OCI-LY7 (cell line): ENCODE measurements around the gene LSMEM2. TPM values are rescaled to one million over a fixed set of nuclear protein-coding genes. Genes with fewer than 3 reads are reported as not detected.
A peak's percentile ranks its signal among the peaks of the same experiment; 100 is the strongest.

Experiments
- BruUV-seq: library from RNA; stranded (reverse); fragments of 400-500 nt; replicated peaks from 2 replicates; lab custom pipeline; 2021; lab: Mats Ljungman, UMichigan
- CTCF ChIA-PET: fragments of 300-600 bp; sonication (Branson Sonifier 250); formaldehyde crosslinking; loops from one replicate; lab custom pipeline; 2022; ENCODE audit warnings: antibody characterized with exemption; ENCODE audit not compliant: unreplicated experiment; lab: Charles Lee
- POLR2A ChIA-PET: fragments of 300-600 bp; sonication (Branson Sonifier 250); formaldehyde crosslinking; loops from one replicate; lab custom pipeline; 2022; ENCODE audit warnings: antibody characterized with exemption; lab: Charles Lee
- DNase-seq: peaks from one replicate; pipeline ENCODE4 v3.0.0-alpha.2; 2015; ENCODE audit warnings: low spot score
- H2AFZ ChIP-seq: fragments of 200-600 bp; sonication (generic), shearing (Covaris generic); 2 replicates; pipeline ENCODE4 v1.6.1; 2014; ENCODE audit warnings: mild to moderate bottlenecking, antibody characterized with exemption, low read length, moderate library complexity
- H3K27ac ChIP-seq: fragments of 200-600 bp; sonication (generic); 2 replicates; pipeline ENCODE4 v1.5.1; 2014; ENCODE audit warnings: mixed run types, low read depth, mild to moderate bottlenecking, moderate library complexity, low read length, inconsistent platforms; ENCODE audit not compliant: poor library complexity, severe bottlenecking
- H3K36me3 ChIP-seq: fragments of 200-600 bp; sonication (generic); 2 replicates; pipeline ENCODE4 v1.6.1; 2014; ENCODE audit warnings: mild to moderate bottlenecking, antibody characterized with exemption, low read length, moderate library complexity, mixed read lengths; ENCODE audit not compliant: insufficient read depth
- H3K4me1 ChIP-seq: fragments of 200-600 bp; sonication (generic); 2 replicates; pipeline ENCODE4 v1.5.1; 2014; ENCODE audit warnings: mild to moderate bottlenecking, low read length; ENCODE audit not compliant: insufficient read depth, poor library complexity, severe bottlenecking
- H3K4me2 ChIP-seq: fragments of 200-600 bp; sonication (generic); 2 replicates; pipeline ENCODE4 v1.6.1; 2014; ENCODE audit warnings: mild to moderate bottlenecking, low read length
- H3K4me3 ChIP-seq: fragments of 200-600 bp; sonication (generic); 2 replicates; pipeline ENCODE4 v1.5.1; 2014; ENCODE audit warnings: mild to moderate bottlenecking, low read depth, low read length; ENCODE audit not compliant: poor library complexity, severe bottlenecking
- H3K79me2 ChIP-seq: fragments of 200-600 bp; sonication (generic); 2 replicates; pipeline ENCODE4 v1.6.1; 2016; ENCODE audit warnings: low read depth, mild to moderate bottlenecking, low read length, moderate library complexity, mixed read lengths; ENCODE audit not compliant: insufficient read depth
- H3K9me2 ChIP-seq: fragments of 200-600 bp; sonication (generic); 2 replicates; pipeline ENCODE4 v1.6.1; 2016; ENCODE audit warnings: mild to moderate bottlenecking, low read length, mixed read lengths; ENCODE audit not compliant: insufficient read depth
- H3K9me3 ChIP-seq: fragments of 200-600 bp; sonication (generic); 2 replicates; pipeline ENCODE4 v1.6.1; 2014; ENCODE audit warnings: mild to moderate bottlenecking, mixed run types, low read length, mixed read lengths
- H4K20me1 ChIP-seq: fragments of 200-600 bp; sonication (generic); 2 replicates; pipeline ENCODE4 v1.6.1; 2014; ENCODE audit warnings: mild to moderate bottlenecking, antibody characterized with exemption, low read length, moderate library complexity, mixed read lengths; ENCODE audit not compliant: insufficient read depth
- CTCF ChIP-seq: fragments of 200-600 bp; sonication (generic); conservative IDR thresholded peaks from 2 replicates; pipeline ENCODE4 v1.5.1; 2014; ENCODE audit warnings: mild to moderate bottlenecking, antibody characterized with exemption, low read length, moderate library complexity, mixed read lengths
- EZH2phosphoT487 ChIP-seq: fragments of 200-600 bp; sonication (generic); IDR thresholded peaks from 2 replicates; pipeline ENCODE4 v1.6.1; 2018; ENCODE audit warnings: low read depth, borderline replicate concordance, mild to moderate bottlenecking, mixed run types, antibody characterized with exemption, low read length, moderate library complexity, mixed read lengths
- intact Hi-C: fragments of 100-400 bp; cut with micrococcal nuclease; formaldehyde crosslinking; loops from one replicate; pipeline ENCODE4 v1.10.0; 2022; ENCODE audit not compliant: unreplicated experiment
- total RNA-seq, 2 experiments: library from RNA; depleted of rRNA in 1 of 2; stranded (reverse); fragments of >200 nt in 1 of 2; shearing (Covaris generic) in 1 of 2; gene quantifications; 2 replicates each; pipeline ENCODE4 v1.2.3, GENCODE V29; 2014 to 2022

Gene LSMEM2
- total RNA-seq, 2 experiments from 2014 or later: not detected

- peak overlapping the region; percentile 37 for H3K27ac ChIP-seq
- POLR2A ChIA-PET: interaction anchor here (1.0 to 1.8 kb wide), 2 partner anchors 14 to 16 kb away, joined by 5 to 6 read pairs; partner anchors contain the start of genes CYB561D2 and NPRL2
- no peak for DNase-seq
- peak overlapping the region; percentile 32 for H3K4me3 ChIP-seq
- H4K20me1 ChIP-seq: peaks cover 5% of the 10 kb centered on the region
- H3K4me2 ChIP-seq: peak overlapping the region; percentile 90
- CTCF ChIA-PET: no interaction called here
- TF ChIP-seq CTCF: no peak
- no peak for TF ChIP-seq EZH2phosphoT487
- H3K4me1 ChIP-seq: peaks cover 46% of the 10 kb centered on the region
- BruUV-seq: no TSS peak
- H3K79me2 ChIP-seq: peaks cover 50% of the 10 kb centered on the region
- no peaks in the 10 kb centered on the region for H3K9me3 ChIP-seq
- peaks cover 66% of the 10 kb centered on the region for H3K36me3 ChIP-seq
- no peaks in the 10 kb centered on the region for H3K9me2 ChIP-seq
- no peak overlapping the region for H2AFZ ChIP-seq
- intact Hi-C loops: loop anchor here (5.0 kb wide), 2 partner anchors 37 to 97 kb away; partner anchors contain the start of genes GNAI2, HYAL3 and NAA80
Measured at GRCh38 chr3:50334339-50335075, 55.6 kb downstream of the LSMEM2 start.

- Histone ChIP-seq H2AFZ (no peak overlapping the region), H3K4me2 (peak overlapping the region; percentile 90), H3K9me3 (no peaks in the 10 kb centered on the region), H3K9me2 (no peaks in the 10 kb centered on the region), H3K79me2 (peaks cover 50% of the 10 kb centered on the region), H3K4me3 (peak overlapping the region; percentile 90), H3K27ac (peak overlapping the region; percentile 86), H4K20me1 (peaks cover 5% of the 10 kb centered on the region), H3K4me1 (peaks cover 63% of the 10 kb centered on the region), H3K36me3 (peaks cover 45% of the 10 kb centered on the region)
- no peak for DNase-seq
- no peak for TF ChIP-seq CTCF
- no peak for TF ChIP-seq EZH2phosphoT487
- intact Hi-C loops: loop anchor here (5.0 kb wide), 2 partner anchors 39 to 99 kb away; partner anchors contain the start of genes GNAI2, HYAL3 and NAA80
- ChIA-PET POLR2A (interaction anchor here (0.6 to 3.2 kb wide), 16 partner anchors 8 to 108 kb away, joined by 3 to 28 read pairs (median 4); partner anchors contain the start of genes CYB561D2, HYAL3, IFRD2 and NAA80), CTCF (interaction anchor here (0.6 to 1.7 kb wide), 8 partner anchors 10 to 110 kb away, joined by 3 to 7 read pairs (median 3); partner anchors contain the start of genes HYAL3 and NAA80)
- TSS peak; percentile 63 for BruUV-seq
Measured at GRCh38 chr3:50336452-50337174, 57.7 kb downstream of the LSMEM2 start.
